Sciatic nerve (tissue), 2 donors: ENCODE results near the gene GLUD1. TPM values are rescaled to one million over a fixed set of nuclear protein-coding genes. Genes with fewer than 3 reads are reported as not detected.
"Not testable (repeated sequence)": the region's sequence is repeated elsewhere in the genome, so short reads cannot be mapped to it uniquely, and the experiment has no call there.

ENCODE experiments used
- ATAC-seq: fragments of 200-7000 bp; cut with Tn5 transposase; one replicate; pipeline ENCODE4 v1.9.1; 2020; ENCODE audit warnings: mild to moderate bottlenecking, moderate library complexity
- DNase-seq: peaks from one replicate; pipeline ENCODE4 v3.0.0-alpha.2; 2020; ENCODE audit warnings: low spot score
- intact Hi-C: fragments of 100-400 bp; cut with DNase I; formaldehyde crosslinking; loops from one replicate; pipeline ENCODE4 v1.14.2; 2022
- total RNA-seq: library from RNA; stranded (reverse); fragmentation: NEBNext Ultra II Directional; extraction: Animal tissue kit (Norgen Biotek cat#: 25700); gene quantifications from one replicate; pipeline ENCODE4 v1.2.1, GENCODE V29; 2021
- donor health status: DM: no; HTN: no; CAD: no.
- donor health status: DM: no; HTN: no; CAD: no.

Gene GLUD1
- total RNA-seq, 1 donor from 2014 or later: 141 TPM

DNA sequence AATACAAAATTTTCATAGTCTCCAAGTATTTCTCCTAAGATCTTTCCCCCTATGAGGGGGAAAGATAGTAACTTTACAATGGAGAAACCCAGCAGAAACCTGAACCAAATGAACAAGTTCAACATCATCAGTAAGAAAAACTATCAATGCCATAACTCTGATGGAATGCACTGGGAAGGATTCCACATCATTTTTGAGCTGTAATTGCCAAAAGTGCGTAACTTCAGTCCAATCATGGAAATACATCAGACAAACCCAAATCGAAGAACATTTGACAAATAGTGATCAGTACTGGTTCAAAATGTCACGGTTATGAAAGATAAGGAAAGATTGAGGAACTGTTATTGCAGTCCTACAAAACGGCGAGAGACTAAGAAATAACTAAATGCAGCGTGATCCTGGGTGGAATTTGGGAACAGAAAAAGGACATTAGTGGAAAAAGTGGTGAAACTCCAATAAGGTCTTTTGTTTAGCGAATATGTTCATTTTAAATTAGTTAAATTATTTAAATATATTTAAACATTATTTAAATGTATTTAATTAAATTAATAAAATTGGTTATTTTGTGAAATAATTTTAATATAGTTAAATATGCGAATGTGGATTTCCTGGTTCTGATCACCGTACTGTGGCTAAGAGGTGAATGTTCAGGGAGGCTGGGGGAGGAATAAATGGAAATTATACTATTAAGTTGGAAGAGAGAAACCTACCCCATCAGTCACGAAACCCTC, 79.5 kb downstream of the GLUD1 start:
- ATAC-seq, DNase-seq, intact Hi-C loops: not testable (repeated sequence)

DNA sequence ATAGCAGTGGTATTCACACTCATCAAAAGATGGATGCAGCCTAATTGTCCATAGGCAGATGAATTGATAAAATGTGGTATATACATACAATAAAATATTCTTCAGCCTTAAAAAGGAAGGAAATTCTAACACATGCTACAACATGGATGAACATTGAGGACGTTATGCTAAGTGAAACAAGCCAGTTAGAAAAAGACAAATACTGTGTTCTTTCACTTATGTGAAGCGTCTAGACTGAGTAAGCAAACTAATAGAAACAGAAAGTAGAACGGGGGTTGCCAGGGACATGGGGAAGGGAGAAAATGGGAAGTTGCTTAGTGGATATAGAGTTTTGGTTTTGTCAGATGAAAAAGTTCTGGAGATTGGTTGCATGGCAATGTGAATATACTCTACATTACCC, 81.1 kb downstream of the GLUD1 start:
- DNase-seq, ATAC-seq, intact Hi-C loops: not testable (repeated sequence)

DNA sequence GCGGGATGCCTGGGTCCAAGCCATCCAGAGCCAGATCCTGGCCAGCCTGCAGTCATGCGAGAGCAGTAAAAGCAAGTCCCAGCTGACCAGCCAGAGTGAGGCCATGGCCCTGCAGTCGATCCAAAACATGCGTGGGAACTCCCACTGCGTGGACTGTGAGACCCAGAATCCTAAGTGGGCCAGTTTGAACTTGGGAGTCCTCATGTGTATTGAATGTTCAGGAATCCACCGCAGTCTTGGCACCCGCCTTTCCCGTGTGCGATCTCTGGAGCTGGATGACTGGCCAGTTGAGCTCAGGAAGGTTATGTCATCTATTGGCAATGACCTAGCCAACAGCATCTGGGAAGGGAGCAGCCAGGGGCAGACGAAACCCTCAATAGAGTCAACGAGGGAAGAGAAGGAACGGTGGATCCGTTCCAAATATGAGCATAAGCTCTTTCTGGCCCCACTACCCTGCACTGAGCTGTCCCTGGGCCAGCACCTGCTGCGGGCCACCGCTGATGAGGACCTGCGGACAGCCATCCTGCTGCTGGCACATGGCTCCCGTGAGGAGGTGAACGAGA, 85.4 kb downstream of the GLUD1 start:
- intact Hi-C loops, ATAC-seq, DNase-seq: not testable (repeated sequence)

DNA sequence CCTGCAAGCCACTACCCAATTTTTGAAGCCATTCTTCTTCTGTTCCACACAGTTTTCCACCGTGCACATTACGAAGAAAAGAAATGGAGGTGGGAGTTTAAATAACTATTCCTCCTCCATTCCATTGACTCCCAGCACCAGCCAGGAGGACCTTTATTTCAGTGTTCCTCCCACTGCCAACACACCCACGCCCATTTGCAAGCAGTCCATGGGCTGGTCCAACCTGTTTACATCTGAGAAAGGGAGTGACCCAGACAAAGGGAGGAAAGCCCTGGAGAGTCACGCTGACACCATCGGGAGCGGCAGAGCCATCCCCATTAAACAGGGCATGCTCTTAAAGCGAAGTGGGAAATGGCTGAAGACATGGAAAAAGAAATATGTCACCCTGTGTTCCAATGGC, 86.3 kb downstream of the GLUD1 start:
- intact Hi-C loops, DNase-seq, ATAC-seq: not testable (repeated sequence)

DNA sequence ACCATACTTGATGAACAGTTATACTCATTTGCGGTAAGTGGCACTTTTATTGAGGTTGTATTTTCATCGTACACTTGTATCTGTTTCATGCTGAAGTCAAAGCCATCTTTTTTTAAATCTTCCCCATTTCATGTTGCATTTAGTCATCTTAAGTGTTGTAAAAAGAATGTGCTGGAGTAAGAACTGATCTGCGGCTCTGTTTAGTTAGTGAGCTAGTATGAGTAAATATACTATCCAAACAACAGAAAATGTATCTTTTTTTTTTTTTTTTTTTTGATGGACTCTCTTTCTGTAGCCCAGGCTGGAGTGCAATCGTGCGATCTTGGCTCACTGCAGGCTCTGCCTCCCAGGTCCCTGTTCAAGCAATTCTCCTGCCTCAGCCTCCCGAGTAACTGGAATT, 87.0 kb downstream of the GLUD1 start:
- intact Hi-C loops: not testable (repeated sequence)

DNA sequence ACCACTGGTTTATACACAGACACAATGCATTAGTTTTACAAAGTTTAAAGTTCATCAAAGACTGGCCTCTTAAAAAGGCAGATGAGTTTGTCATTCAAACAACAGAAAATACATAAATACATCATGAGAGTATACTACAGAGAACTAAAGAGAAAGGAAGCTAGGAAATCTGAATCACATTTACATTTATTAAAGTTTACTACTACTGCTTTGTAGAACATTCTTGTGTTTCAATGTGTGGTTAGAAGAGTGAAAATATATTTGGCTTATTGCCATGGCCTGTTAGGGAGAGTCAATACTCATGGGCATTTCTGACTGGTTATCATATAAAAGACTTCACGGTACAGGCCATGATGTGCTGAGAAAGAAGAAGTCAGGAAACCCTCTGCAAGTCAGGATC, 87.5 kb downstream of the GLUD1 start:
- not testable (repeated sequence) for DNase-seq, ATAC-seq

More for the DNA sequence above, 87.0 kb downstream of the GLUD1 start:
- ATAC-seq, DNase-seq: not testable (repeated sequence)

DNA sequence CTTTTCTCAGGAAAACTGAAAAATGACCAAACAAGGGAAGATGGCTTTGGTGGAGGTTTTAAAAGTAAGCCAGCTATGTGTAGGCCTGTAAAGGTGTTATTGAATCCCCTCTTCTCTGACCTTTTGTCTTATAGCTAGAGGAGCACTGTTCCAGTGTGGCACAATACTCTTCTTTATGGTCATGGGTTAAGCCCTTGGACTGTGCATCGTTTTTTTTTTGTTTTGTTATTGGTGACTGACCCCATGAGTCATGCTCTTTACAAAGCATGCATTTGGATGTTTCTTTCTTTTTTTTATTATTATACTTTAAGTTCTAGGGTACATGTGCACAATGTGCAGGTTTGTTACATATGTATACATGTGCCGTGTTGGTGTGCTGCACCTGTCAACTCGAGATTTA, 94.2 kb downstream of the GLUD1 start:
- DNase-seq: no peak
- no peak for ATAC-seq
- intact Hi-C loops: no loop called here

More for the DNA sequence above, 87.5 kb downstream of the GLUD1 start:
- intact Hi-C loops: not testable (repeated sequence)

Other genes starting within 250 kb of the GLUD1 start
- gene MMRN2, start 137.2 kb downstream of the GLUD1 start, total RNA-seq: 66.2 TPM
- 132 TPM for gene SNCG, start 136.2 kb downstream of the GLUD1 start, total RNA-seq
- 599 TPM for gene ADIRF, start 126.4 kb downstream of the GLUD1 start, total RNA-seq
- not detected for gene FAM25A, start 74.5 kb downstream of the GLUD1 start, total RNA-seq
- 25.8 TPM for gene SHLD2, start 363 bp upstream of the GLUD1 start, total RNA-seq
- 0.89 TPM for gene NUTM2A, start 130.6 kb upstream of the GLUD1 start, total RNA-seq